ENCODE measurements around the gene SCAI. TPM values are rescaled to one million over a fixed set of nuclear protein-coding genes. Genes with fewer than 3 reads are reported as not detected.

Gene SCAI
- total and polyA plus RNA-seq, 2 of the 4 experiments (the other 2 are of a cell fraction), result 3.6 to 14.5 TPM

DNA sequence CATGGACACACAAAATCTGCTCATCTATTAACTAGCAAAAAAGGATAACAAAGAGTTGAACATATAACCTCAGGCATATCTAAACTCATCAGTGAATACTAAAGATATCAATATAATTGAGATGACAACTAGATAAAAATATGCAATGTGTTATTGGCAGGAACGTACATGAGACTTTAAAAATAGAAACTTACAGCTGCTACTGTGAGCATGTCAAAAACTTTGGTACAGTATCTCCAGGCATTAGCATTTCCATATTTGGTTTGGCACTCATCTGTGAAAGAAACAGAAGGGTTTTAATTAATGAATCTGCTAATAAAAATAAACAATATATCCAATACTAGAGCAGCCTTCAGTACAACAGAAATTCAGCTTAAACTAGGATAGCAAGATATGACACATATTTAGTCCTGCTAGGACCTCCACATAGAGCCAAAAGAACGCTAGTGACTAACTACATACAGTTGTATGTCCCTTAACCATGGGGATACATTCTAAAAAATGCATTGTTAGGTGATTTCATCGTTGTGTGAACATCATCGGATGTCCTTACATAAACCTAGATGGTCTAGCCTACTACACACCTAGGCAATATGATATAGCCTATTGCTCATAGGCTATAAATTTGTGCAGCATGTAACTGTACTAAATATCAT lies 10.5 kb upstream of the SCAI start:
- dilution Hi-C loops (cut with HindIII; ENCODE audit: low sequenced_read_pairs, unreplicated experiment) (no loop called here), in situ Hi-C loops (cut with MboI; ENCODE audit: low sequenced_read_pairs) (no loop called here)
- CTCF ChIA-PET, result no interaction called here

More for the DNA sequence above, 10.5 kb upstream of the SCAI start:
- H2AFZ ChIP-seq (replicated peaks; ENCODE audit: low read length, poor library complexity), result no peak overlapping the region
- H2BK5ac ChIP-seq (ENCODE audit: low read depth, low read length, poor library complexity, severe bottlenecking), result no peak overlapping the region
- no peak overlapping the region for H3K23ac ChIP-seq (ENCODE audit: low read depth, low read length)
- H4K20me1 ChIP-seq (ENCODE audit: insufficient read depth, low read length), result no peaks in the 10 kb centered on the region
- peaks cover 35% of the 10 kb centered on the region for H3K36me3 ChIP-seq (ENCODE audit: control insufficient read depth, insufficient read depth, low read length)
- H3K9me1 ChIP-seq (ENCODE audit: insufficient read depth, low read length), result no peaks in the 10 kb centered on the region; the same call in 1 of the 2 replicates
- H4K91ac ChIP-seq (ENCODE audit: insufficient read depth, low read depth, low read length), result no peak overlapping the region
- H2AK5ac ChIP-seq (ENCODE audit: low read depth, low read length), result no peak overlapping the region
- H3K9ac ChIP-seq (ENCODE audit: low read depth, low read length), result no peak overlapping the region
- no peak overlapping the region for H3K4me3 ChIP-seq (ENCODE audit: insufficient read depth, low read depth, low read length)
- no peak for TF ChIP-seq POLR2A (IDR thresholded peaks at IDR 0.05; ENCODE audit: low read depth, low read length)
- TF ChIP-seq, protein P1, sequence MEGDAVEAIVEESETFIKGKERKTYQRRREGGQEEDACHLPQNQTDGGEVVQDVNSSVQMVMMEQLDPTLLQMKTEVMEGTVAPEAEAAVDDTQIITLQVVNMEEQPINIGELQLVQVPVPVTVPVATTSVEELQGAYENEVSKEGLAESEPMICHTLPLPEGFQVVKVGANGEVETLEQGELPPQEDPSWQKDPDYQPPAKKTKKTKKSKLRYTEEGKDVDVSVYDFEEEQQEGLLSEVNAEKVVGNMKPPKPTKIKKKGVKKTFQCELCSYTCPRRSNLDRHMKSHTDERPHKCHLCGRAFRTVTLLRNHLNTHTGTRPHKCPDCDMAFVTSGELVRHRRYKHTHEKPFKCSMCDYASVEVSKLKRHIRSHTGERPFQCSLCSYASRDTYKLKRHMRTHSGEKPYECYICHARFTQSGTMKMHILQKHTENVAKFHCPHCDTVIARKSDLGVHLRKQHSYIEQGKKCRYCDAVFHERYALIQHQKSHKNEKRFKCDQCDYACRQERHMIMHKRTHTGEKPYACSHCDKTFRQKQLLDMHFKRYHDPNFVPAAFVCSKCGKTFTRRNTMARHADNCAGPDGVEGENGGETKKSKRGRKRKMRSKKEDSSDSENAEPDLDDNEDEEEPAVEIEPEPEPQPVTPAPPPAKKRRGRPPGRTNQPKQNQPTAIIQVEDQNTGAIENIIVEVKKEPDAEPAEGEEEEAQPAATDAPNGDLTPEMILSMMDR (conservative IDR thresholded peaks at IDR 0.05; ENCODE audit: low read depth, low read length), result no peak
- no peak for TF ChIP-seq MAZ (IDR thresholded peaks at IDR 0.05; ENCODE audit: borderline replicate concordance, low read depth, low read length)
- TF ChIP-seq MXI1 (IDR thresholded peaks at IDR 0.05; ENCODE audit: borderline replicate concordance, low read depth, low read length), result no peak
- TF ChIP-seq, protein P2, sequence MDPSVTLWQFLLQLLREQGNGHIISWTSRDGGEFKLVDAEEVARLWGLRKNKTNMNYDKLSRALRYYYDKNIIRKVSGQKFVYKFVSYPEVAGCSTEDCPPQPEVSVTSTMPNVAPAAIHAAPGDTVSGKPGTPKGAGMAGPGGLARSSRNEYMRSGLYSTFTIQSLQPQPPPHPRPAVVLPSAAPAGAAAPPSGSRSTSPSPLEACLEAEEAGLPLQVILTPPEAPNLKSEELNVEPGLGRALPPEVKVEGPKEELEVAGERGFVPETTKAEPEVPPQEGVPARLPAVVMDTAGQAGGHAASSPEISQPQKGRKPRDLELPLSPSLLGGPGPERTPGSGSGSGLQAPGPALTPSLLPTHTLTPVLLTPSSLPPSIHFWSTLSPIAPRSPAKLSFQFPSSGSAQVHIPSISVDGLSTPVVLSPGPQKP (IDR thresholded peaks at IDR 0.05; ENCODE audit: borderline replicate concordance, low read depth, low read length), result no peak
- TF ChIP-seq CEBPB (IDR thresholded peaks at IDR 0.05; ENCODE audit: low read depth, low read length), result no peak
- TF ChIP-seq RFX5 (IDR thresholded peaks at IDR 0.05; ENCODE audit: low read depth, low read length), result no peak
- no peak for TF ChIP-seq NFE2L2 (IDR thresholded peaks at IDR 0.05; ENCODE audit: low read depth, low read length)
- TF ChIP-seq CHD1 (IDR thresholded peaks at IDR 0.05; ENCODE audit: low read depth, low read length), result no peak
- TF ChIP-seq, protein P3, sequence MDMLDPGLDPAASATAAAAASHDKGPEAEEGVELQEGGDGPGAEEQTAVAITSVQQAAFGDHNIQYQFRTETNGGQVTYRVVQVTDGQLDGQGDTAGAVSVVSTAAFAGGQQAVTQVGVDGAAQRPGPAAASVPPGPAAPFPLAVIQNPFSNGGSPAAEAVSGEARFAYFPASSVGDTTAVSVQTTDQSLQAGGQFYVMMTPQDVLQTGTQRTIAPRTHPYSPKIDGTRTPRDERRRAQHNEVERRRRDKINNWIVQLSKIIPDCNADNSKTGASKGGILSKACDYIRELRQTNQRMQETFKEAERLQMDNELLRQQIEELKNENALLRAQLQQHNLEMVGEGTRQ (IDR thresholded peaks at IDR 0.05; ENCODE audit: low read depth, low read length), result no peak
- TF ChIP-seq SMC3 (IDR thresholded peaks at IDR 0.05; ENCODE audit: low read depth, low read length), result no peak
- no peak for TF ChIP-seq FOS (IDR thresholded peaks at IDR 0.05; ENCODE audit: low read depth, low read length)
- no peak for TF ChIP-seq RCOR1 (IDR thresholded peaks at IDR 0.05; ENCODE audit: insufficient replicate concordance, low read length)
- no peak for TF ChIP-seq BHLHE40 (IDR thresholded peaks at IDR 0.05; ENCODE audit: low read depth, low read length)
- no peak for TF ChIP-seq RAD21 (IDR thresholded peaks at IDR 0.05; ENCODE audit: low read length)
- no peak for TF ChIP-seq MAFK (IDR thresholded peaks at IDR 0.05; ENCODE audit: low read depth, low read length)
- no peak overlapping the region for H4K8ac ChIP-seq (ENCODE audit: low read depth in 2 of 2, low read length in 2 of 2)
- no CpG with 5 or more reads among the region's 4 CpGs for WGBS, 2 experiments (ENCODE audit: extremely low coverage in 2 of 2, insufficient read length in 1 of 2)
- intact Hi-C loops (cut with micrococcal nuclease), result no loop called here
- DNase-seq (no peak), ATAC-seq (ENCODE audit: low read depth) (no peak)
- H2BK15ac ChIP-seq (ENCODE audit: low read depth, low read length), result no peak overlapping the region
- H3K4me2 ChIP-seq (ENCODE audit: low read depth, low read length), result no peak overlapping the region
- no peak overlapping the region for H3K18ac ChIP-seq (ENCODE audit: low read depth, low read length)
- H4K5ac ChIP-seq (ENCODE audit: low read depth, low read length), result no peak overlapping the region
- H2BK20ac ChIP-seq (ENCODE audit: low read depth, low read length), result no peak overlapping the region
- no peaks in the 10 kb centered on the region for H3K9me3 ChIP-seq (ENCODE audit: control insufficient read depth, insufficient read depth, low read length)
- H2AK9ac ChIP-seq (replicated peaks; ENCODE audit: low read depth, low read length, poor library complexity), result no peak overlapping the region
- POLR2A ChIA-PET (ENCODE audit: unreplicated experiment), result no interaction called here
- H3K4me1 ChIP-seq (ENCODE audit: control insufficient read depth, insufficient read depth, low read length), result no peaks in the 10 kb centered on the region
- no TSS peak for BruUV-seq (replicated peaks)
- no peak overlapping the region for H3K4ac ChIP-seq (ENCODE audit: low read depth, low read length)
- H3K27ac ChIP-seq (ENCODE audit: insufficient read depth, low read length), result no peak overlapping the region
- no peak overlapping the region for H3K14ac ChIP-seq (replicated peaks; ENCODE audit: low read depth, low read length)
- H3K79me1 ChIP-seq (ENCODE audit: low read depth in 1 of 2, low read length in 2 of 2), result peaks cover 15 to 40% of the 10 kb centered on the region in 2 experiments
- H3K27me3 ChIP-seq (ENCODE audit: control insufficient read depth, insufficient read depth, low read length), result no peaks in the 10 kb centered on the region
- H3K56ac ChIP-seq (ENCODE audit: extremely low read depth, insufficient read depth, low read length), result no peak overlapping the region
- H2BK120ac ChIP-seq (ENCODE audit: low read depth, low read length), result no peak overlapping the region
